ENCODE data around the gene PIK3R4.

GRCh38 chr3:130715616-130716015 lies 31.0 kb downstream of the PIK3R4 start:
- TF ChIP-seq CTCF (IDR thresholded peaks at IDR 0.05; ENCODE audit: low read depth, low read length, missing input control) (no peak), FOXA1 (IDR thresholded peaks at IDR 0.05) (no peak)
